GM12878 (cell line): ENCODE measurements around the gene EBP.

Experiments used
- CBX5 ChIP-seq: sonication (generic); IDR thresholded peaks from 2 replicates; pipeline ENCODE4 v1.6.1; 2016; ENCODE audit warnings: low read depth, moderate library complexity, mild to moderate bottlenecking, inconsistent platforms
- EP300 ChIP-seq, 2 experiments: fragments of 150-350 bp in 1 of 2; IDR thresholded peaks; 2 replicates each; pipeline ENCODE4 v1.6.1; 2011 to 2012; ENCODE audit warnings: low read depth in 2 of 2, low read length in 2 of 2, borderline replicate concordance in 1 of 2, improper control_type of control experiment in 1 of 2, inconsistent platforms in 1 of 2; ENCODE audit not compliant: control insufficient read depth in 1 of 2
- FOS ChIP-seq: IDR thresholded peaks from 3 replicates; pipeline ENCODE4 v1.6.1; 2011; ENCODE audit warnings: borderline replicate concordance; ENCODE audit not compliant: insufficient read length; ENCODE audit errors: extremely low read depth
- LARP7 ChIP-seq: fragments of 450-650 bp; IDR thresholded peaks from 2 replicates; pipeline ENCODE4 v1.6.1; 2017; ENCODE audit warnings: mild to moderate bottlenecking
- TAF1 ChIP-seq: IDR thresholded peaks from 2 replicates; pipeline ENCODE4 v1.6.1; 2011; ENCODE audit warnings: mild to moderate bottlenecking, low read depth, low read length, borderline replicate concordance
- TF ChIP-seq, protein P1 (sequence below), 3 experiments: IDR thresholded peaks in 2 of 3; conservative IDR thresholded peaks in 1 of 3; 2 replicates each; pipeline ENCODE4 v1.5.1; 2011; ENCODE audit warnings: low read depth in 3 of 3, low read length in 3 of 3, mild to moderate bottlenecking in 3 of 3, control low read depth in 2 of 3, moderate library complexity in 2 of 3, inconsistent platforms in 1 of 3, mixed read lengths in 1 of 3; ENCODE audit not compliant: control insufficient read depth in 2 of 3, insufficient read depth in 1 of 3; ENCODE audit errors: extremely low read depth in 1 of 3
- TF ChIP-seq, protein P2 (sequence below): fragments of 450-650 bp; IDR thresholded peaks from 2 replicates; pipeline ENCODE4 v1.6.1; 2018; ENCODE audit warnings: mild to moderate bottlenecking, low read depth, moderate library complexity; ENCODE audit not compliant: partially characterized antibody
- TF ChIP-seq, protein P3 (sequence below): IDR thresholded peaks from 2 replicates; pipeline ENCODE4 v1.6.1; 2011; ENCODE audit warnings: mild to moderate bottlenecking, low read depth, low read length, moderate library complexity; ENCODE audit not compliant: insufficient replicate concordance
- TF ChIP-seq, protein P4 (sequence below): IDR thresholded peaks from 2 replicates; pipeline ENCODE4 v1.6.1; 2012; ENCODE audit warnings: low read depth, low read length, improper control_type of control experiment

DNA sequence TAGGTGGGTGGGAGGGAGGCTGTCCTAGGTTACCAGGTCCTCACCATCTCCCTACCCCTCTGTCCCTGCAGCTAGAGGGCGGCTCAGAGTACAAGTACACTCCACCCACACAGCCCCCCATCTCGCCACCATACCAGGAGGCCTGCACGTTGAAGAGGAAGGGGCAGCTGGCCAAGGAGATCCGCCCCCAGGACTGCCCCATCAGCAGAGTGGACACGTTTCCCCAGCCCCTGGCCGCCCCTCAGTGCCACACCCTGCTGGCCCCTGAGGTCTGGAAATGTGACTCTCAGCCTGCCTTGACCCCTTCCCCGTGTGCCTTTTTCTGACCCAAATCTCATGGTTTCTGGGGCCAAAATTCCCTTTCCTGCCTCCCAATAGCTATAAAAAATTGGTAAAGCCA lies 39.1 kb upstream of the EBP start:
- TF ChIP-seq, protein P1, sequence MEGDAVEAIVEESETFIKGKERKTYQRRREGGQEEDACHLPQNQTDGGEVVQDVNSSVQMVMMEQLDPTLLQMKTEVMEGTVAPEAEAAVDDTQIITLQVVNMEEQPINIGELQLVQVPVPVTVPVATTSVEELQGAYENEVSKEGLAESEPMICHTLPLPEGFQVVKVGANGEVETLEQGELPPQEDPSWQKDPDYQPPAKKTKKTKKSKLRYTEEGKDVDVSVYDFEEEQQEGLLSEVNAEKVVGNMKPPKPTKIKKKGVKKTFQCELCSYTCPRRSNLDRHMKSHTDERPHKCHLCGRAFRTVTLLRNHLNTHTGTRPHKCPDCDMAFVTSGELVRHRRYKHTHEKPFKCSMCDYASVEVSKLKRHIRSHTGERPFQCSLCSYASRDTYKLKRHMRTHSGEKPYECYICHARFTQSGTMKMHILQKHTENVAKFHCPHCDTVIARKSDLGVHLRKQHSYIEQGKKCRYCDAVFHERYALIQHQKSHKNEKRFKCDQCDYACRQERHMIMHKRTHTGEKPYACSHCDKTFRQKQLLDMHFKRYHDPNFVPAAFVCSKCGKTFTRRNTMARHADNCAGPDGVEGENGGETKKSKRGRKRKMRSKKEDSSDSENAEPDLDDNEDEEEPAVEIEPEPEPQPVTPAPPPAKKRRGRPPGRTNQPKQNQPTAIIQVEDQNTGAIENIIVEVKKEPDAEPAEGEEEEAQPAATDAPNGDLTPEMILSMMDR (IDR thresholded peaks at IDR 0.05 in 2 of 3, conservative IDR thresholded peaks at IDR 0.05 in 1 of 3; ENCODE audit: control insufficient read depth in 2 of 3, extremely low read depth in 1 of 3, insufficient read depth in 1 of 3, low read depth in 3 of 3, low read length in 3 of 3), result no peak
- TF ChIP-seq, protein P2, sequence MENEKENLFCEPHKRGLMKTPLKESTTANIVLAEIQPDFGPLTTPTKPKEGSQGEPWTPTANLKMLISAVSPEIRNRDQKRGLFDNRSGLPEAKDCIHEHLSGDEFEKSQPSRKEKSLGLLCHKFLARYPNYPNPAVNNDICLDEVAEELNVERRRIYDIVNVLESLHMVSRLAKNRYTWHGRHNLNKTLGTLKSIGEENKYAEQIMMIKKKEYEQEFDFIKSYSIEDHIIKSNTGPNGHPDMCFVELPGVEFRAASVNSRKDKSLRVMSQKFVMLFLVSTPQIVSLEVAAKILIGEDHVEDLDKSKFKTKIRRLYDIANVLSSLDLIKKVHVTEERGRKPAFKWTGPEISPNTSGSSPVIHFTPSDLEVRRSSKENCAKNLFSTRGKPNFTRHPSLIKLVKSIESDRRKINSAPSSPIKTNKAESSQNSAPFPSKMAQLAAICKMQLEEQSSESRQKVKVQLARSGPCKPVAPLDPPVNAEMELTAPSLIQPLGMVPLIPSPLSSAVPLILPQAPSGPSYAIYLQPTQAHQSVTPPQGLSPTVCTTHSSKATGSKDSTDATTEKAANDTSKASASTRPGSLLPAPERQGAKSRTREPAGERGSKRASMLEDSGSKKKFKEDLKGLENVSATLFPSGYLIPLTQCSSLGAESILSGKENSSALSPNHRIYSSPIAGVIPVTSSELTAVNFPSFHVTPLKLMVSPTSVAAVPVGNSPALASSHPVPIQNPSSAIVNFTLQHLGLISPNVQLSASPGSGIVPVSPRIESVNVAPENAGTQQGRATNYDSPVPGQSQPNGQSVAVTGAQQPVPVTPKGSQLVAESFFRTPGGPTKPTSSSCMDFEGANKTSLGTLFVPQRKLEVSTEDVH, result no peak
- TF ChIP-seq, protein P3, sequence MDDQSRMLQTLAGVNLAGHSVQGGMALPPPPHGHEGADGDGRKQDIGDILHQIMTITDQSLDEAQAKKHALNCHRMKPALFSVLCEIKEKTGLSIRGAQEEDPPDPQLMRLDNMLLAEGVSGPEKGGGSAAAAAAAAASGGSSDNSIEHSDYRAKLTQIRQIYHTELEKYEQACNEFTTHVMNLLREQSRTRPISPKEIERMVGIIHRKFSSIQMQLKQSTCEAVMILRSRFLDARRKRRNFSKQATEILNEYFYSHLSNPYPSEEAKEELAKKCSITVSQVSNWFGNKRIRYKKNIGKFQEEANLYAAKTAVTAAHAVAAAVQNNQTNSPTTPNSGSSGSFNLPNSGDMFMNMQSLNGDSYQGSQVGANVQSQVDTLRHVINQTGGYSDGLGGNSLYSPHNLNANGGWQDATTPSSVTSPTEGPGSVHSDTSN, result no peak
- TF ChIP-seq CBX5 (no peak), TAF1 (no peak), FOS (no peak), EP300 (IDR thresholded peaks at IDR 0.05; ENCODE audit: borderline replicate concordance in 1 of 2, control insufficient read depth in 1 of 2, low read depth in 2 of 2, low read length in 2 of 2) (no peak), LARP7 (no peak)
- TF ChIP-seq, protein P4, sequence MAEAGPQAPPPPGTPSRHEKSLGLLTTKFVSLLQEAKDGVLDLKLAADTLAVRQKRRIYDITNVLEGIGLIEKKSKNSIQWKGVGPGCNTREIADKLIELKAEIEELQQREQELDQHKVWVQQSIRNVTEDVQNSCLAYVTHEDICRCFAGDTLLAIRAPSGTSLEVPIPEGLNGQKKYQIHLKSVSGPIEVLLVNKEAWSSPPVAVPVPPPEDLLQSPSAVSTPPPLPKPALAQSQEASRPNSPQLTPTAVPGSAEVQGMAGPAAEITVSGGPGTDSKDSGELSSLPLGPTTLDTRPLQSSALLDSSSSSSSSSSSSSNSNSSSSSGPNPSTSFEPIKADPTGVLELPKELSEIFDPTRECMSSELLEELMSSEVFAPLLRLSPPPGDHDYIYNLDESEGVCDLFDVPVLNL, result no peak
